HL-60/S4 treated with retinoic acid at 250 ng/mL for 4 days and 3 days (cell line): ENCODE data around the gene PRICKLE4.
"Not testable (repeated sequence)": the region's sequence is repeated elsewhere in the genome, so short reads cannot be mapped to it uniquely, and the experiment has no call there.

ENCODE experiments used
- in situ Hi-C: fragments of 300-500 bp; cut with MboI; formaldehyde crosslinking; loops from 2 replicates; pipeline ENCODE4 v1.7.0; 2022; ENCODE audit warnings: low sequenced_read_pairs

Gene PRICKLE4

DNA sequence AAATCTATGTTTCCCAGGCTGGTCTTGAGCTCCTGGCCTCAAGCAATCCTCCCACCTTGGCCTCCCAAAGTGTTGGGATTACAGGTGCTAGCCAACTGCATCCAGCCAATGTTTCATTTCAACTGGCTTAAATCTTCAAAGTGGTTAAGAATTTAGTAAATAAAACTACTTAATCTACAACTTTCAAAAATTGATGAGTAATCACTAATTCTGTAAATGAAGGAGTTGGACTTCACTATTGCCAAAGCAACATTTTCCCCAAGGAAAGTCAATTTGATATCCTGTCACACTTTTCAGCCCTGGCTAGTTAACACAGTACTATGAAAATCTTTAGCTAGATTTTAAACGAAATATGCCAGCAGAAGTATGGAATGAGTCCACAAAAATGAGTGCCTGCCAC, 10.7 kb downstream of the PRICKLE4 start:
- in situ Hi-C loops = no loop called here

DNA sequence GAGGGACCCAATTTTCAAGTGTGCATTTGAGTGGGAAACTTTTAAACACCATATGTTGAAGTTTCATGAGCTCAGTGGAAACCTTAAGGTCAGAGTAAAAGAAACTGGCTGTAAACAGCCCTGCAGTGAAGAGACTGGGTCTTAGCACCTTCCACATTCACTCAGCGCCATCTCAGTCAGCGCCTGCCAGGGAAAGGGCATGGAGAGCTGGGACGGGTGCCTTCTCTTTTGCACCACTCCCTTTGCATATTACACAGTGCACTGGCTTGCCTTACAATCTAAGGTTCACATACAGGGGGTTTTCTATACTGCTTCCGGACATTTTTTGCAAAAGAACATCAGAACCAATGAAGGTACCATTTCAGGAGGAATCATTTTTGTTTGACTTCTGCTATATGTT, 11.4 kb downstream of the PRICKLE4 start:
- in situ Hi-C loops = no loop called here

DNA sequence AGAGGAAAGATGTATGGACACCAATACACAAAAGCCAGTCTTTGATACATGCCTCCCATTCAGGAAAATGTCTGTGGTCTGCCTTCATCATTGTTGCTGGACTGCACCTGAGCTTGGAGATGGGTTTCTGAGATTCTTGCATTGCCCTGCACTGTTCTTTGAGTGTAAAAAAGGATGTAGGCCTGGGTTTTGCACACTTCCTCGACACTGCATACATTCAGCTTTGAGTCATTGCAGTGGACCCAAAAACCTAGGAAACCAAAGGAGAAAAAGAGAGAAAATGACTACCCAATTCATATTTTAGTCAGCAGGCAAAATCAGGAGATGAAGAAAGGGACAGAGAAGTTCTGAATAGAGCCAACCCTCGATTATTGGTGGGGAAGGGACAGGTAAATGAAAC, 15.9 kb downstream of the PRICKLE4 start:
- in situ Hi-C loops = no loop called here

DNA sequence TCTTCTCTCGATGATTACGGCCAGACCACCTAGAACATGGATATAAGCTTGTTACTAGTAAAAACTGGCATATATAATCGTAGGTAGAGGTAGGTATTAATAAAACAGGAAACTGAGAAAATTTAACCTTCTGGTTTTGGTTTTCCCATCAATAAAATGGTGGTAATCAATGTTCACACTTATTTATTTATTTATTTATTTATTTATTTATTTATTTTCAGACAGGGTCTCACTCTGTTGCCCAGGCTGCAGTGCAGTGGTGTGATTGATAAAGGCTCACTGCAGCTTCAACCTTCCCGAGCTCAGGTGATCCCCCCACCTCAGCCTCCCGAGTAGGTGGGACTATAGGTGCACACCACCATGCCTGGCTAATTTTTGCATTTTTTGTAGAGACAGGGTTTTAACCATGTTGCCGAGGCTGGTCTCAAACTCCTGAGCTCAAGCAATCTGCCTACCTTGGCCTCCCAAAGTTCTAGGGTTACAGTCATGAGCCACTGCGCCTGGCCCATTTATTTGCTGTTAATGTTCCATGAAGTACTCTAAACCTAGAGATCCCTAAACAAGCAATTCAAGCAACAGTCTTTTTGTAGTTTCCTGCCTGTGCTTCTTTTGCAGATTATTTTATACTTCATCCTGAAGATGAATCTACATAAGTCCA, 18.4 kb downstream of the PRICKLE4 start:
- in situ Hi-C loops = no loop called here

DNA sequence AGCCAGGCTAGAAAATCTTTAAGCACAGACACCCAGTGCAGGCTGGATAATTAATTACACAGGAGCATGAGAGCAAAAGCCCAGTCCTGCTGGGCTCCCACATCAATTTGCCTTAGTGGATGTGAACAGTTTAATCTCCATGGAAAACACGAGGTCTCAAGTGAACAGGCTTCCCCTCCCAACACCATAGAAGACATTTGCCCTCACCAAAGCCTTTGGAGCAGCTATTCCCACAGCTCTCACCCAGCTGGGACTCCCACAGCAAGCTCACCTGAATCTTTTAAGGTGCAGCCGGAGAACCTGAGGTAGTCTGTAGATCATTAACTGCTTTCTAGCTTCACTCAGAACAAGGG, 19.0 kb downstream of the PRICKLE4 start:
- in situ Hi-C loops = no loop called here

DNA sequence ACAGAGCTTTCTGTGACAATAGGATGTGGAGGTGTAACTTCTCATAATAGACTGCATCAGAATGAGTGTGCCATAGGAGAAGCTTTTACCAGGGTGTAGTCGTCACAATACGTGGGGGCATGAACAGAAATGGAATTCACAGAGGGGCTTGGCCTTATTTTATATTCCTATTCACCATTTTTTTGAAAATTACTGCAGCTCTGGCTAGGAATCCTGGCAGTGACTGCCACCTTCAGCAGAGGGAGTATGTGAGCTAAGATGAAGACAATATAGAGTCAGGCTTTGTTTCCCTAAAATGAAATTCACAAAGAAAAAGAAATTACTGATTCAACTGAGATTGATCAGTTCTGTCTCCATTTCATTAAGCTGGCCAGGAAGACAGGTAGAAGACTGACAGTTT, 20.8 kb downstream of the PRICKLE4 start:
- in situ Hi-C loops = no loop called here

DNA sequence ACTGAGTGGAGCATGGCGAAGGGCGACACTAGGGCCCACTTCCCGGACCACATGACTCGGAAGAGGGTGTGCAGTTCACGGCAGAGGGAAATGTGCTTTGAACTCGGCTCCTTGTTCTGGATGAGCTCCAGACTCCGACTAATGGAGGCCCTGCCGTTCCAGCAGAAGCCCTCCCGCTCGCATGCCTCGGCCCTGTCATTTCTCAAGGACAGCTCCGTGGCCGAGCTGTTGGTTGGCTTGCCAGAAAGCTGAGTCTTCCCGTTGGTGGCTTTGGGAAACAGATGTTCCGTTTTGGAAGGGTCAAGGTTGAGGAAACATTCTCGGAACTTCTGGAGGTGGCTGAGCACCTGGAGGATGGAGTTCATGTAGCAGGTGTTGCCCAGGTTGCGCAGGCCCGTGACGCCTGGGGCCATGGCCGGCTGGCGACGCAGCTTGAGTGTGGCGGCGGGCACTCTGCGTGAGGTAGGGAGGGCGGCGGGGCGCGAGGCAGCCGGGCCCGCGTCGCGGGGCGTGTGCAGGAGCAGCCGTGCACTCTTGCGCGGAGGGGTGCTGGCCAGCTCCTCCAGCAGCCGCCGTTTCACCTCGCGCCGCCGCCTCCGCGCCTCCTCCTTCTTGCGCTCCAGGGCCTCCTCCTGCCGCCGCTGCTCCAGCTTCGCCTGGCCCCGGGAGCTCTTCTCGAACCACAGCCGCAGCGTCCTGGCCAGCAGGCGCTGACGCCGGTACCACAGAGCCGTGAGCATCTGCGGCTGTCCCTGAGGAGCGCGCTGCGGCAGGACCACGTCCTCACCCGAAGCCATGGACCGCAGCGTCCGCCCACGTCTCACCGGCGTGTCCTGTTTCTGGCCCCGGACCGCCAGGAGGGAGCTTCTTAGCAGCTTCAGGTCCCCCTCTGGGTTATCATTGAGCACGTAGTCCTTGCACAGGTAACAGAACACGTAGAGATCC, 25.5 kb downstream of the PRICKLE4 start:
- in situ Hi-C loops = no loop called here

DNA sequence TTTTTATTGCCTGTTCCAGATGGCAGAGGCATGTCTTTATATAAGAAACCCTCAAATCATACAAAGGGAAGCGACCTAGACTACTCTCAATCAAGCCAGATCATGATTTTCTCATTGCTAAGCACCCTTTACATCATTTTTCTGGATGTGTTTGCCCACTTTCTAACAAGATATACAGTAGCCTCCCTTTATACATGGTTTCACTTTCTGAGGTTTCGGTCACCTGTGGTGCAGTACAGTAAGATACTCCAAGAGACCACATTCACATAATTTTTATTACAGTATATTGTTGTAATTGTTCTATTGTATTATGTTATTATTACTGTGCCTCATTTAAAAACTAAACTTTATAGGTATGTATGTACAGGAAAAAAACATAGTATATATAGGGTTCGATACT, 30.5 kb downstream of the PRICKLE4 start:
- in situ Hi-C loops = no loop called here

DNA sequence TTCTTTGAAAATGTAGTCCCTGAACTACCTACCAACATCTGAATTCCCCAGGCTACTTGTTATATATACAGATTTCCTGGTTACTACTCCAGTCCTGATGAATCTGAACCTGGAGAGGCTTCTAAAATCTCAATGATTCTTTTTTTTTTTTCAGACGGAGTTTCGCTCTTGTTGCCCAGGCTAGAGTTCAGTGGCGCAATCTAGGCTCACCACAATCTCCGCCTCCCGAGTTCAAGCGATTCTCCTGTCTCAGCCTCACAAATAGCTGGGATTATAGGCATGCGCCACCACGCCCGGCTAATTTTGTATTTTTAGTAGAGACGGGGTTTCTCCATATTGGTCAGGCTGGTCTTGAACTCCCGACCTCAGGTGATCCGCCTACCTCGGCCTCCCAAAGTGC, 31.4 kb downstream of the PRICKLE4 start:
- in situ Hi-C loops = not testable (repeated sequence)

DNA sequence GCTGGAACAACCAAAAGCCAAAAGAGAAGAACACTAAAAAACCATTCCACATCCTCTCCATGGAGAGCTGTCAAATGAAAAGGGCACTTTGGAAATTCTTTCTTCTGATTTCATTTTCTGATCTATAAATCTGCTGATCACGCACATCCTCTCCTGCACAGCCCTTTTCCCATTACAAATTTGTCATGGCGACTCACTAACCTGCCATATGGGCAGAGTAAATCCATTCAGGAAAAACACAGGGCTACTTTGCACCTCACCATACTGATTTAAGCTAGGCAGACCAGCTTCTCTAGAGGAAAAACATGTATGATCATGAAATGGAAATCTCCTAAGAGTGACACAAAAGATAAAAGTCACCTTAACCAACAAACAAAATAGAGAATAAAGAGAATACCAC, 32.9 kb downstream of the PRICKLE4 start:
- in situ Hi-C loops = no loop called here

DNA sequence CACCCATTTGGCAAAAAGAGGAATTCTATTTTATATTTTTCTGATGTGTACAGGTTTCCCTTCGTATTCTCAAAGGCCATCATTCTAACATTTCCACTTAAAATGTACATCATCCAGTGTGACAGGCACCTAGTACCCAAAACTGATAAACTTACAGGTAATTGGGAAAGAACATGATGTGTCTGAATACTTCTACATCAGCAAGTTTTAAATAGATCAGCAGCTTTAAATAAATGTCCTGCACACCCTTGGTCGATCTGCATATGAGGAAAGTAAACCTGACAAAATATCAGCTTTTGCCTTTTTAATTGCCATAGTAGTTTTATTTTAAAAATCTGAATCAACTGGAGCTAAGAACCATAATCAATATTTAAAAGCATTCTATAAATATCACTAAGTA, 33.4 kb downstream of the PRICKLE4 start:
- in situ Hi-C loops = no loop called here

DNA sequence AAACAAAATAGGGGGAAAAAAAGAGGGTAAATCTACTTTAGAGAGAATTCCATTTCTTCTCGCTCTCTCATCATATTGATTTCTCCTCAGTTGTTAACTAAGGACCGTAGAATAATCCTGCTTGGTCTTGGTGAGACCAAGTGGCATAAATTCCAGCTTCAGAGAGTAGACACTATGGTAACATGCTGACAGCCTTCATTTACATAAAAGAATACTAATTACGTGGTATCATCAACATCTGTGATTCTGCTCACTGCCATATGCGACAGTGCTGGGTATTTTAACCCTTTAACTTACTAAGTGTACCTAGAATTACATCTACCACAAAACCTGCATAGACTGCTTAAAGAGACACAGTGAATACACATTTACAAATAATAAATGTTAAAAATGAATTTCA, 34.0 kb downstream of the PRICKLE4 start:
- in situ Hi-C loops = no loop called here

DNA sequence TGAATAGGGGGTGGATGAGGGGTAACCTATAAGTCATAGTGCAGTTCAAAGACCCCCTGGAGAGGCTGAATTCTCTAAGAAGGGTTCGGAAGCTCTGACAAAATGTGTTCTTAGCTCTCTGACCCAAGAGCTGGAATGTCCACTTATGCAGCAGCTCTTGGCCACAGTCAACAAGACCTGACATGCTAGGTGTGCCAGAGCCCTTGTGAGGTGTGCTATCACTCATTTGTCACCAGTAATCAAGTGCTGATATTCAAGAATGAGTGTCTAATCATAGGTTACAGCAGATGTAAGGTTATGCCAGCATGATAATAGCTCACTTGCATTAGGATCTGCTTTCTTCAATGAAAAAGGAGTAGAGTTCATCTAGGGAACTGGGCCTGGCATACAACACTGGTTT, 35.0 kb downstream of the PRICKLE4 start:
- in situ Hi-C loops = no loop called here

DNA sequence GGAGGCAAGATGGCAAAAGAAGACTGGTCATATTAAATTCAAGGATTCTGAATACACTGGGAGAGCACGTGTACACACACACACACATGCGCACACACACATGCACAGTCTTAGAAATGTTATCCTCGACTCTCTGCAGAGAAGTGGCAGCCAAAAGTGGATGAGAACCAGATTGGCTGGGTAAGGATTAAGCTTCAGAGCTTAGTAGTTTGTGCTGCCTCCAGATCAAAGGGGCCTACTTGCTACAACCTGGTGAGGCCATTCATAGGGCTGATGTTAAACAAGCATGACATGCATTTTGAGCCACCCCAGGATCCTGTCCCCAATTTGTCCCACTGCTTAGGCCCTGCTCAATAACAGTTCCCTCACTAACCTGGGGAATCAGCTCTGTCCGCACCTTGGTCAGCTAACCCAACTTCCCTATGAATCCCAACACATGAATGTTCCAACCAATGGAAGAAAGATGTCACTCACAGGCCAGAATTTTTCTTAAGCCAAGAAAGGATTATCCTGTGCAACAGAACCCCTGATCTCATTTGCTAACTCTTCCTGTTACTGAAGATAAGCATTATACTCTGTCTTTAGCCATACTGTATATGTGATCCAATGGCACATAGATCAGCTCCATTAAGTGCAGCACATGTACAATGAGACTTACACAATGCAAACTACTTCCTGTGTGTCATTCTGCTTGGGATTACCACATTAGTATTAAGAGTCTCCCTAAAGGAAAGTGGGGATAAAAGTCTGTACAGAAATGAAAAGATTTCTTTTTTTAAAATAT, 37.9 kb downstream of the PRICKLE4 start:
- in situ Hi-C loops = no loop called here

DNA sequence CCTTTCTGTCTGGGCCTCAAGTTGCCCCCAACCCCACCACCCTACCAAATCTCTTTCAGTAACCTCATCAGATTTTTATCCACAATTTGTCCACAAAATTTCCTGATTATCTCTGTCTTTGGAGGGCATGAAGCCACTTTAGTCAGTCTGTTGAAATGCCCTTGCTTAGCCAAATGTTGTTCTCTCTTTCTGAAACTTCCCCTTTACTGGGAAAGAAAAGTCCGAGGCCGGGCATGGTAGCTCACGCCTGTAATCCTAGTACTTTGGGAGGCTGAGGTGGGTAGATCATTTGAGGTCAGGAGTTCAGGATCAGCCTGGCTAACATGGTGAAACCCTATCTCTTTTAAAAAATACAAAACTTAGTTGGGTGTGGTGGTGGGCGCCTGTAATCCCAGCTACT, 40.7 kb downstream of the PRICKLE4 start:
- in situ Hi-C loops = no loop called here

DNA sequence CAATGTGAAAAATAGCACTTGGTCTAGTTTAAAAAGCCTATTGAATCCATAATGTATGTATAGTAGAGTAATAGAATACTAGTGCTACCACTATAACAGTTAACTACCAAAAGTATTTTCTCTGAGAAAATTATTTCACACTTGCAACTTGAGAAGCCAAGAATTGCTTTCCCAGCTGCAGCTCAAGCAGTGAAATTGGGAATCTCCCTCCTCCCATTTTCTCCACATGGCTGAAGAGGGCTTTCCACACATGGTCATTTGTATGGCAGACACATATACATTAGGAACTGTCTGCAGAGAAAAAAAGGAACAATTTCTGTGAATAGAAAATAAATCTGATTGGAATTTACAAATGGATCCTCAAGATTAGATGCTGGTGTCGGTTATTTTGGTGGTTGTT, 41.4 kb downstream of the PRICKLE4 start:
- in situ Hi-C loops = no loop called here

DNA sequence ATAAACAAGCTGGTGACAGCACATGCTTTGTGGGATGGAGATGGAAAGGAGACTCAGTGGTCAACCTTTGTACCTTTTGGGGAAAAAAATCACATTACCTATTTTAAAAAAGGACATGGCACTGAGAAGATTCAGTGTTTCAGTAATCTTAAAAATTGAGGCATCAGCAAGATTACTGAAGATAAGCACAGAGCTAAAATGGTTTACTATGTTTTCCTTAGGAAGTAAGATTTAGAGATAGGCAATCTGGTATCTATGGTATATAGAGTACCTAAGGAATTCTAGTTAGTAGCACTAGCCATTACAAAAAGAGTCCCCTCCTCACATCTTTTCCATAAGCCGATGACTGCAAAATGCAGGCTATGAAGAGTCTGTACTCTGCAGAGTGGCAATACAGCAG, 42.6 kb downstream of the PRICKLE4 start:
- in situ Hi-C loops = no loop called here

DNA sequence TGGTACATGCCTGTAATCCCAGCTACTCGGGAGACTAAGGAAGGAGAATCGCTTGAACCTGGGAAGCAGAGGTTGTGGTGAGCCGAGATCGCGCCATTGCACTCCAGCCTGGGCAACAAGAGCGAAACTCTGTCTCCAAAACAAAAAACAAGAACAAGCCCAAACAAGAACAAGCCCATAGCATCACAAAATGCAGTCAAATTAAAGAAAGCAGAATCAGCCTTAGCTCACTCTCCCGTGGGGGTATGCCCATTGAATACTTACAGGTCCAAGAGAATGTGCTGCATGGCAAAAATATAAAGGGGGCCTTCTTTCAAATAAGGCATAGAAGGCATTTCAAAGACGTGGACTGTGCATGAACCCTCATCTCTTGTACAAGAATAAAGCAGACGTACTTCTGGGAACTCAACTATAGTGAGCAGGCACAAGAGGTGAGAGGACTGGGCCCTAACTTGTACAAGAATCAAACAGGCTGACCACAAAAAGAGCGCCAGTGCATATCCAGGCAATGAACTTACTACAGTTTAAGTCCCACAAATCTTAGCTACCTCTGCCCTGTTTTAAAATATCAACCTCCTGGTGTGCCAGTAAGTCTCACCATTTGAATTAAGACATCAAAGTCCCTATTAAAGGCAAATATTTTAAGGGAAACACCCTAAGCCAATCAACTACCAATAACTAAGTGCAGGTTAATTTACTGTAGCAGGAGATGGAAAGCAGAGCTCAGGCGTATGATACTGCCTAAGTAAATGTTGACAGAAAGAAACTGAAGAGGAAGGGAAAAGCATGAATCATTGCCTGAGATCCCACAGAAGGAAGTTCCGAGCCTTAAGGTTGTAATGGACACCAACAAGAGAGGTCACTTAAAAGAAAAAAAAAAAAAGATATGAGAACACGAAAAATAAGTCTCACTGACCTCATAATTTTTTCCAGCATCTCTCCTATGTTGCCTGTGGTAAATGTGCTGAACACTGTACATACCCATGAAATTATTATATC, 44.3 kb downstream of the PRICKLE4 start:
- in situ Hi-C loops = no loop called here

DNA sequence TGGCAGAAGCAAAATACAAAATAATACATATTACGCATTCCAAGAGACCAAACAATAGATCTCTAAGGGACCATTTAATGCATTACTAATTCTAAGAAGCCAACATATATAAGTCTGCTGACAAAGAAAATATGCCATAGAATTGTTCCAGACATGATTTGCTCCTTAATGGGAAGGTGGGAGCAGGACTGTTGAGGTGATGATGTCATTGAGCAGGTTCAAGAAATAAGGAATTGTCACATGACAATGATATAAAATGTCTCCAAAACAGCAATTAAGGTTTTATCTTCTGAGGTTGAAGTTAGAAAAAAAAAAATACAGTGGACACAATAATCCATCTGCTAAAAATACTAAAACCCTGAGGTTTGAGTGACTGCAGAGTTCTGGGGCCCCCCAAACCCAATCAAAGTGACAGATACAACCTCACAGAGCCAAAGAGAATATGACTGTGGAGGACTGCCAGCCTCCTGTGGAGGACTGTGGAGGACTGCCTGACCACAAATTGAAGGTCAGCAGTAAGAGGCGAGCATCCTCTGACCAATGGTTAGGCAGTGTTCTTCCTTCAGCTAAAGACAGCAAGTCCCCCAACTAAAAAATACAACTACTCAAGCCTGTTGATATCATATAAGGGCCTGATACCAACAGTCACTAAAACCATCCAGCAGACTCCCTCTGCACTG, 45.9 kb downstream of the PRICKLE4 start:
- in situ Hi-C loops = no loop called here

DNA sequence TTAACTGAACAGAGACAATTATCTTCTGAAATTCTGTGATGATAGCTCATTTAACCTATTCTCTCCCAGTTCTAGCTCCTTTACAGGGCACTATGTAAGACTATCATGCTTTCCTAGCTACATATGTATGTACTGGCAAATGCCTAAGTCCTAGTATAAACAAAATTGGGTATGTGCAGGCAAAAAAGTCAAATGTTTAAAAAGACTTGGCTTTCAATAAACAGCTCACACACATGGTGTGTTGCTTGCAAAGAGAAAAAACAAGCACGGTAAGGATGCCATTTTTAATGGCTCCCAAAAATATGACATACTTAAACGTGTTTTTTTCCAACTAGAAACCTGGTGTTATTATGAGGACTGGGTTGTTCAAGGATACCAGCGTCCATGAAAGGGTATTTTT, 51.7 kb downstream of the PRICKLE4 start:
- in situ Hi-C loops = no loop called here
